Thoracic aorta (tissue), 2 donors: ENCODE results near the gene PNCK. TPM values are rescaled to one million over a fixed set of nuclear protein-coding genes. Genes with fewer than 3 reads are reported as not detected.

ENCODE experiments used
- ATAC-seq: fragments of 150-250 bp; one replicate; pipeline ENCODE4 v1.8.0; 2017; ENCODE audit warnings: low read depth; ENCODE audit not compliant: insufficient number of reproducible peaks, low FRiP score
- DNase-seq: peaks from one replicate; pipeline ENCODE4 v3.0.0-alpha.2; 2020; ENCODE audit warnings: low spot score
- H3K27ac ChIP-seq, 2 donors: fragments of 200-600 bp; sonication (generic); 1 replicate in 1 of 2; 2 replicates in 1 of 2; pipeline ENCODE4 v1.5.1; 2016; ENCODE audit warnings: mild to moderate bottlenecking in 2 of 2, moderate library complexity in 2 of 2
- H3K27me3 ChIP-seq: fragments of 200-600 bp; sonication (generic); replicated peaks from 2 replicates; pipeline ENCODE4 v1.6.0; 2016; ENCODE audit warnings: mild to moderate bottlenecking; ENCODE audit not compliant: insufficient read depth
- H3K36me3 ChIP-seq: fragments of 200-600 bp; sonication (generic); one replicate; pipeline ENCODE4 v1.5.1; 2016
- H3K4me1 ChIP-seq, 2 donors: fragments of 200-600 bp; sonication (generic); 1 replicate in 1 of 2; 2 replicates in 1 of 2; pipeline versions ENCODE4 v1.5.1 to v1.6.0; 2016; ENCODE audit warnings: low read depth in 2 of 2, mild to moderate bottlenecking in 1 of 2; ENCODE audit not compliant: control insufficient read depth in 1 of 2
- H3K4me3 ChIP-seq: fragments of 200-600 bp; sonication (generic); 2 replicates; pipeline ENCODE4 v1.5.1; 2016; ENCODE audit warnings: mild to moderate bottlenecking
- H3K9me3 ChIP-seq: fragments of 200-600 bp; sonication (generic); 2 replicates; pipeline ENCODE4 v1.5.1; 2016
- total RNA-seq, 2 donors: library from RNA; depleted of rRNA; stranded (reverse); fragments of >200 nt; gene quantifications; one replicate each; pipeline versions ENCODE4 v1.1.0 to v1.2.3, GENCODE V29; 2016
- TF ChIP-seq, protein P1 (sequence below): fragments of 200-600 bp; sonication (generic); IDR thresholded peaks from one replicate; pipeline ENCODE4 v1.5.1; 2019; ENCODE audit warnings: antibody characterized with exemption

Gene PNCK
- total RNA-seq, 2 donors from 2014 or later = 1.2 to 3.2 TPM

DNA sequence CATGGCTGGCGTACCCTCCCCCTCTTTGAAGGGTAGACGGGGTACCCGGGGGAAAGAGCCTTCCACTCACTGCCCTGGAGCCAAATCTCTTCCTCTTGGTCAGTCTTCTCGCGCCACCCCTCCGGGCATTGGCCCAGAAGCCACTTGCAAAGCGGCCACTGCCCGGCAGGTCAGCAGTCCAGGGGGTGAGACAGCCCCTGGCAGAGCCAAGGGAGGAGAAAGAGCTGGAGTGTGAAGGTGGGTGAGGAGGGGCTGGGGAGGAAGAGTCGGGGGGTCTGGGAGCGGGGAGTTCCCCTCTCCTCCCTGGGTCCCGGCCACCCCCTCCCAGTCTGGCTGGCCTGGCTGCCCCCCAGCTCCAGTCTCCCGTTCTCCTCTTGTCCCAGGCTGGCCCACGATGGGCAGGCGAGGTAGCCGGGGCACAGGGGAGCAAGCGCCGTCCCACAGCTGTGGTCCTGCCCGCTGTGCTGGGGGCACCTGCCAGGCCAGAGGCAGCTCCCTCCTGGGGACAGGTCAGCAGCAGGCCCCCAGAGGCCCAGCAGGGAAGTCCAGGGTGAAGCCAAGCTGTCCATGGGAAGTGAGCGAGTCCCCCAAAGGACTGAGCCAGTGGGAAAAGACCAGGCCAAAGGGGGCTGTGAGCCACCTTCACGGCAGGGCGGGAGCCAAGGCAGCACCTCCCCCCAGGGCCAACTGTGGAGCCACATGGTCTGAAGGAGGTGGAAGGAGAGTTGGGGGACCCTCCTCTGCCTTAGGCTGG lies 48.2 kb downstream of the PNCK start:
- DNase-seq = no peak
- no peaks in the 10 kb centered on the region for H3K36me3 ChIP-seq
- TF ChIP-seq, protein P1, sequence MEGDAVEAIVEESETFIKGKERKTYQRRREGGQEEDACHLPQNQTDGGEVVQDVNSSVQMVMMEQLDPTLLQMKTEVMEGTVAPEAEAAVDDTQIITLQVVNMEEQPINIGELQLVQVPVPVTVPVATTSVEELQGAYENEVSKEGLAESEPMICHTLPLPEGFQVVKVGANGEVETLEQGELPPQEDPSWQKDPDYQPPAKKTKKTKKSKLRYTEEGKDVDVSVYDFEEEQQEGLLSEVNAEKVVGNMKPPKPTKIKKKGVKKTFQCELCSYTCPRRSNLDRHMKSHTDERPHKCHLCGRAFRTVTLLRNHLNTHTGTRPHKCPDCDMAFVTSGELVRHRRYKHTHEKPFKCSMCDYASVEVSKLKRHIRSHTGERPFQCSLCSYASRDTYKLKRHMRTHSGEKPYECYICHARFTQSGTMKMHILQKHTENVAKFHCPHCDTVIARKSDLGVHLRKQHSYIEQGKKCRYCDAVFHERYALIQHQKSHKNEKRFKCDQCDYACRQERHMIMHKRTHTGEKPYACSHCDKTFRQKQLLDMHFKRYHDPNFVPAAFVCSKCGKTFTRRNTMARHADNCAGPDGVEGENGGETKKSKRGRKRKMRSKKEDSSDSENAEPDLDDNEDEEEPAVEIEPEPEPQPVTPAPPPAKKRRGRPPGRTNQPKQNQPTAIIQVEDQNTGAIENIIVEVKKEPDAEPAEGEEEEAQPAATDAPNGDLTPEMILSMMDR = no peak
- no peak for ATAC-seq
- no peaks in the 10 kb centered on the region for H3K9me3 ChIP-seq
- no peak overlapping the region for H3K27ac ChIP-seq
- H3K4me3 ChIP-seq = no peak overlapping the region
- no peaks in the 10 kb centered on the region for H3K4me1 ChIP-seq
- H3K27me3 ChIP-seq = no peaks in the 10 kb centered on the region

DNA sequence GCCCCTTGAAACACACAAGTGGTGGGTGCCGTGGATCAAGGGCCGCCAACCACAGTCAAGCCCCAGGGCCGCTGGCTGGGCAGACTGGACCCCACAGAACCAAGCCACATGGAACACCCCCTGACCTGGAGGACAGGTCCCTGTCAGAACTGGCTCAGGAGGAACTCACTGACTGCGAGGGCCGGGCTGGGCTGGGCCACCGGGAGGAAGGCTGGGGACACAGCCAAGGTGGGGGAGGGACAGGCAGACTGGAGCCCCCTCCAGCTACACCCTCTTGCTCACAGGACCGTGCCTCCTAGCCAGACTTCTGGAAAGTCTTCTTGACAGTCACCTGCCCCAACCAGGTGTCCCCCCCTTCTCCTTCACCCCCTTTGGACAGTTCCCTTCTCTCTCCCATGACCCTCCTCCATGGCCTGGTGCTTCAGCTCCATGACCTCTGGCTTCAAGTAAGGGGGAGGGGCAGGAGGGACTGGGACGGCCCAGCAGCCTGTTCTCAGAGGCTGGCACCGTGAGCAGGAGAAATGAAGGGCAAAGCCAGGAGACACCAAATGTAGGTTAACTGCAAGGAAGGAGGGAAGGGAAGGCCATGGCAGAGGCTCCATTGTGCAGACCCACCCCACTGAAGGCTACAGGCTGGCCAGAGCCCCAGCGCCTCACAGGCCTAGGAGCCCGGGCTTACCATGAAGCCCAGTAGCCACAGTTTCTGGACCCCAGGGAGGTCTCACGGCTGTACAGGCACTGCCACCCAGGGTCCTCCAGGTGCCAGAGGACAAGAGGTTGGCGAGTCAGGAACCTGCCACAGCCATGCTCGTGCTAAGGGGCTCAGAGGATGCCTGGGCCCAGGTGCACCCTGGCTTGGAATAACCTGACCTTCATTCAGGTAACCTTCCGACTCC lies 49.2 kb downstream of the PNCK start:
- DNase-seq (no peak), ATAC-seq (no peak)
- no peak overlapping the region for H3K4me3 ChIP-seq
- TF ChIP-seq, protein P1 = no peak
- H3K36me3 ChIP-seq = no peaks in the 10 kb centered on the region
- no peaks in the 10 kb centered on the region for H3K4me1 ChIP-seq
- no peaks in the 10 kb centered on the region for H3K27me3 ChIP-seq
- H3K9me3 ChIP-seq = no peaks in the 10 kb centered on the region
- H3K27ac ChIP-seq = no peak overlapping the region

DNA sequence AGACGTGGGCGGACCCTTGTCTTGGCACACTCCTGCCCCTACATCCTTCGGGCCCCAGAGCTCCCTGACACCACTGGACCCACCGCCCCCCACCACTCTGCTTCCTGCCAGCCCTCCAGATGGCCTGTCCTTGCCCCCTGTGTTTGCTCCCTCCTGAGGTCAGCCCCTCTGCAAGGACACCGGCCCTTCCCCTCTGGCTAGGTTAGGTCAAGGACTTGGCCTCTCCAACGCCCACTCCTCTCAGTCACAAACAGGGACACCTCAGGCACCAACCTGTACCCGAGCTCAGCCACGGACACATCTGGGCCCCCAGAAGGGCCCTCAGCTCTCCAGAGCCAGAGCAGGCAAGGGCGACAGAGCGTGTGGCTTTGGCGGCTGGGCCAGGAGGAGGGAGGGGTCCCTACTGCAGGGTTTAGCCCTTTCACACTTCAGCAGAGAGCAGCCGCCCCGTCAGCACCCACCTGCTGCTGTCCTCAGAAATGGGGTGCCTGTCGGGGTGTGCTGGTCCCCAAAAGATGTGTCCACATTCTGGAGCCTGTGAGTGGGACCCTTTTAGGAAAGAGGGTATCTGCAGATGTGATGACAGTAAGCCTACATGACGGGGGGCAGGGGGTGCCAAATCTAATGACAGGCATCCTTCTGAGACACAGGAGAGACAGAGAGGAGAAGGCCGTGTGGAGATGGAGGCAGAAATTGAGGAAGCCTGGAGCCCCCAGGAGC lies 50.1 kb downstream of the PNCK start:
- H3K4me1 ChIP-seq = no peaks in the 10 kb centered on the region
- no peak overlapping the region for H3K4me3 ChIP-seq
- H3K9me3 ChIP-seq = no peaks in the 10 kb centered on the region
- no peak for ATAC-seq
- no peaks in the 10 kb centered on the region for H3K36me3 ChIP-seq
- no peak overlapping the region for H3K27ac ChIP-seq
- no peaks in the 10 kb centered on the region for H3K27me3 ChIP-seq
- DNase-seq = no peak
- TF ChIP-seq, protein P1 = no peak

DNA sequence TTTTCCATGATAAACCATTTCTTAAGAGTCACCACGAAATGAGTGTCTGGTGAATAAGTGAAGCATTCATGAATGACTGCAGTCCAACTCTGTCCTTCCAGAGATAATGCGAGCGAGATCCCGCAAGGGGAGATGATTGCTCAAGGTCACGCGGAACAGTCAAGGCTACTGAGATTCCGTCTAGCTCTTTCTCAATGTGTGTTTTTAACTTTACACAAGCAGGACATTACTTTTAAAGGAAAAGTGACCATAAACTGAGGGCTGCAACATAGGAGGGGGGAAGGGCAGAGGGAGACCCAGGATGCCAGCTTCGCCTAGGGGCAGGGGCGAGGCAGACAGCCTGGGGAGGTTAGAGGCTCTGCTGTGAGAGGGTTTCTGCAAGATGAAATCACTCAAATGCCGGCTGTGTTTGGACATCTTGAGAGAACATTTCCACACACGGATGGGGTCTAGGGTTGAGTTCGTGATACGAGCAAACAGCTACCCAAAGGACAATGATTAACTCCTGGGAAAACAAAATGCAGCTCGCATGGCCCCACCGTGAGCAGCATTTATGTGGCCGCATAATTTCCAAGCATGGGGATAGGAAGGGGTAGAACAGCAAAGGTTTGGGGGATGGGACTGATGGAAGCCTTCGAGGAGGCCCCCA lies 50.8 kb downstream of the PNCK start:
- Histone ChIP-seq H3K4me3 (no peak overlapping the region), H3K36me3 (no peaks in the 10 kb centered on the region), H3K27ac (no peak overlapping the region), H3K9me3 (no peaks in the 10 kb centered on the region), H3K27me3 (no peaks in the 10 kb centered on the region), H3K4me1 (no peaks in the 10 kb centered on the region)
- TF ChIP-seq, protein P1 = no peak
- ATAC-seq = no peak
- DNase-seq = no peak
